GM19328 (cell line): ENCODE data around the gene HOXC4.

Source experiments
- ATAC-seq: cut with Tn5 transposase; IDR thresholded peaks from one replicate; pipeline ENCODE4 v1.9.1; 2021; ENCODE audit warnings: mild to moderate bottlenecking, moderate library complexity; ENCODE audit not compliant: unreplicated experiment

HOXC4 gene

GRCh38 chr12:54053751-54054741 lies at the start of gene HOXC4:
Gene HOXC4, plus strand, starts transcription at chr12:54053835. Its CDS starts 88 bp downstream, at chr12:54053923.
- ATAC-seq = peak; percentile 41

GRCh38 chr12:54004063-54004840 lies 49.4 kb upstream of the HOXC4 start:
- no peak for ATAC-seq

GRCh38 chr12:54004841-54005530 lies 48.6 kb upstream of the HOXC4 start:
- ATAC-seq = no peak

- ATAC-seq = no peak
Measured at GRCh38 chr12:54005531-54005852, 48.1 kb upstream of the HOXC4 start.

GRCh38 chr12:54005853-54006558 lies 47.6 kb upstream of the HOXC4 start:
- no peak for ATAC-seq

GRCh38 chr12:54006559-54007220 lies 46.9 kb upstream of the HOXC4 start:
- ATAC-seq = no peak

- no peak for ATAC-seq
Measured at GRCh38 chr12:54007538-54008259, 45.9 kb upstream of the HOXC4 start.

- ATAC-seq = no peak
Measured at GRCh38 chr12:54008260-54008552, 45.4 kb upstream of the HOXC4 start.

- no peak for ATAC-seq
Measured at GRCh38 chr12:54009171-54010052, 44.2 kb upstream of the HOXC4 start.

- no peak for ATAC-seq
Measured at GRCh38 chr12:54010053-54010971, 43.3 kb upstream of the HOXC4 start.

GRCh38 chr12:54010972-54011664 lies 42.5 kb upstream of the HOXC4 start:
- no peak for ATAC-seq

- no peak for ATAC-seq
Measured at GRCh38 chr12:54011665-54012532, 41.7 kb upstream of the HOXC4 start.

GRCh38 chr12:54012631-54013409 lies 40.8 kb upstream of the HOXC4 start:
- ATAC-seq = no peak

GRCh38 chr12:54014377-54015017 lies 39.1 kb upstream of the HOXC4 start:
- no peak for ATAC-seq
